ENCODE data around the gene RNPEPL1. TPM values are rescaled to one million over a fixed set of nuclear protein-coding genes. Genes with fewer than 3 reads are reported as not detected.

RNPEPL1 gene
- total RNA-seq, 1 donor from 2014 or later, result 44.6 TPM

- ATAC-seq, result no peak
Observed at GRCh38 chr2:240578110-240578450, 9.8 kb downstream of the RNPEPL1 start.

GRCh38 chr2:240578488-240578887 lies 10.2 kb downstream of the RNPEPL1 start:
- ATAC-seq, result no peak

- ATAC-seq, result no peak
Observed at GRCh38 chr2:240579071-240579762, 10.9 kb downstream of the RNPEPL1 start.

GRCh38 chr2:240579771-240580614 lies 11.7 kb downstream of the RNPEPL1 start:
- ATAC-seq, result peak; percentile 74

- ATAC-seq, result no peak
Observed at GRCh38 chr2:240581811-240582210, 13.5 kb downstream of the RNPEPL1 start.

GRCh38 chr2:240582781-240583180 lies 14.5 kb downstream of the RNPEPL1 start:
- ATAC-seq, result no peak

- no peak for ATAC-seq
Observed at GRCh38 chr2:240583774-240584173, 15.5 kb downstream of the RNPEPL1 start.

GRCh38 chr2:240584486-240585031 lies 16.3 kb downstream of the RNPEPL1 start:
- no peak for ATAC-seq

GRCh38 chr2:240585101-240585500 lies 16.8 kb downstream of the RNPEPL1 start:
- no peak for ATAC-seq

- ATAC-seq, result no peak
Observed at GRCh38 chr2:240585681-240586197, 17.5 kb downstream of the RNPEPL1 start.

GRCh38 chr2:240586198-240586918 lies 18.1 kb downstream of the RNPEPL1 start, which contains the start of gene CAPN10:
Gene CAPN10 (plus strand): TSS chr2:240586734. CDS start chr2:240586912, 178 bp downstream.
- peak; percentile 90 for ATAC-seq

- peak; percentile 33 for ATAC-seq
Observed at GRCh38 chr2:240586919-240587800, 18.9 kb downstream of the RNPEPL1 start.

GRCh38 chr2:240588006-240588655 lies 19.8 kb downstream of the RNPEPL1 start:
- no peak for ATAC-seq

GRCh38 chr2:240588669-240589068 lies 20.4 kb downstream of the RNPEPL1 start:
- ATAC-seq, result no peak

GRCh38 chr2:240589375-240589774 lies 21.1 kb downstream of the RNPEPL1 start:
- no peak for ATAC-seq

GRCh38 chr2:240589850-240590525 lies 21.7 kb downstream of the RNPEPL1 start:
- no peak for ATAC-seq

- no peak for ATAC-seq
Observed at GRCh38 chr2:240590681-240591111, 22.4 kb downstream of the RNPEPL1 start.

GRCh38 chr2:240591226-240591625 lies 22.9 kb downstream of the RNPEPL1 start:
- ATAC-seq, result no peak

- no peak for ATAC-seq
Observed at GRCh38 chr2:240591784-240592183, 23.5 kb downstream of the RNPEPL1 start.

GRCh38 chr2:240593026-240593702 lies 24.9 kb downstream of the RNPEPL1 start:
- no peak for ATAC-seq
